Tibial nerve (tissue), 4 donors: ENCODE data around the gene SDK1.

Source experiments
- EP300 ChIP-seq, 2 donors: sonication (generic); formaldehyde crosslinking; IDR thresholded peaks; one replicate each; pipeline ENCODE4 v1.6.1; 2017; ENCODE audit warnings: antibody characterized with exemption in 2 of 2, mild to moderate bottlenecking in 1 of 2
- POLR2A ChIP-seq, 2 donors: fragments of 450-650 bp; IDR thresholded peaks; one replicate each; pipeline ENCODE4 v1.6.1; 2017; ENCODE audit warnings: antibody characterized with exemption in 2 of 2, mild to moderate bottlenecking in 2 of 2, moderate library complexity in 2 of 2
- TF ChIP-seq, protein P1 (sequence below), 5 experiments: fragments of 200-600 bp in 3 of 5; fragments of 450-650 bp in 2 of 5; sonication (generic) in 3 of 5; IDR thresholded peaks; one replicate each; pipeline ENCODE4 v1.5.1; 2016 to 2019; ENCODE audit warnings: antibody characterized with exemption in 5 of 5, mild to moderate bottlenecking in 3 of 5, moderate library complexity in 2 of 5

DNA sequence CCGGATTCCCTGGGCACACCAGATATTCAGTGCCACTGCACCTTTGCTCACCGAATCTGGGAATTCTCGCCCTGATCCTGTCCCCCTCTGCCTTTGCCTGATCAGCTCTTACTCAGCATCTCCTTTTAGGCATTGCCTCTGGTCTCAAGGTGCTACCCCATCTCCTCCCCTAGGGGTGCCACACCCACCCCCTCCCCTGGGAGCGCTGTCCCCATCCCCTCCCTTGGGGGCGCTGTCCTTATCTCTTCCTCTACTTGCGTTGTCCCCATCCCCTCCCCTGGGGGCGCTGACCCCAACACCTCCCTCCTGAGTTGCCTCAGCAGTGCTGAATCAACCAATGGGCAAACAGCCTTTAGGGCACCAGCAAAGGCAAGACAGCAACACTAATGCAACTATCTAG, 694.1 kb downstream of the SDK1 start:
- TF ChIP-seq, protein P1, sequence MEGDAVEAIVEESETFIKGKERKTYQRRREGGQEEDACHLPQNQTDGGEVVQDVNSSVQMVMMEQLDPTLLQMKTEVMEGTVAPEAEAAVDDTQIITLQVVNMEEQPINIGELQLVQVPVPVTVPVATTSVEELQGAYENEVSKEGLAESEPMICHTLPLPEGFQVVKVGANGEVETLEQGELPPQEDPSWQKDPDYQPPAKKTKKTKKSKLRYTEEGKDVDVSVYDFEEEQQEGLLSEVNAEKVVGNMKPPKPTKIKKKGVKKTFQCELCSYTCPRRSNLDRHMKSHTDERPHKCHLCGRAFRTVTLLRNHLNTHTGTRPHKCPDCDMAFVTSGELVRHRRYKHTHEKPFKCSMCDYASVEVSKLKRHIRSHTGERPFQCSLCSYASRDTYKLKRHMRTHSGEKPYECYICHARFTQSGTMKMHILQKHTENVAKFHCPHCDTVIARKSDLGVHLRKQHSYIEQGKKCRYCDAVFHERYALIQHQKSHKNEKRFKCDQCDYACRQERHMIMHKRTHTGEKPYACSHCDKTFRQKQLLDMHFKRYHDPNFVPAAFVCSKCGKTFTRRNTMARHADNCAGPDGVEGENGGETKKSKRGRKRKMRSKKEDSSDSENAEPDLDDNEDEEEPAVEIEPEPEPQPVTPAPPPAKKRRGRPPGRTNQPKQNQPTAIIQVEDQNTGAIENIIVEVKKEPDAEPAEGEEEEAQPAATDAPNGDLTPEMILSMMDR (IDR thresholded peaks at IDR 0.05) = no peak
- TF ChIP-seq POLR2A (IDR thresholded peaks at IDR 0.05) (no peak), EP300 (IDR thresholded peaks at IDR 0.05) (no peak)
